Kidney epithelial cell (primary cell): Measurements from ENCODE around the gene CHRNA1. TPM values are rescaled to one million over a fixed set of nuclear protein-coding genes. Genes with fewer than 3 reads are reported as not detected.

Source experiments
- DNase-seq: peaks from one replicate; pipeline ENCODE4 v3.0.0-alpha.2; 2010; ENCODE audit warnings: low read depth
- H3K27me3 ChIP-seq: 2 replicates; pipeline ENCODE4 v1.6.0; 2011; ENCODE audit warnings: low read length; ENCODE audit not compliant: control insufficient read depth, insufficient read depth
- H3K36me3 ChIP-seq: 2 replicates; pipeline ENCODE4 v1.5.1; 2011; ENCODE audit warnings: low read length; ENCODE audit not compliant: control insufficient read depth, insufficient read depth
- H3K4me3 ChIP-seq: 2 replicates; pipeline ENCODE4 v1.5.1; 2011; ENCODE audit warnings: low read depth, mild to moderate bottlenecking, control low read depth, low read length
- total RNA-seq: library from RNA; depleted of rRNA; stranded (reverse); fragments of >200 nt; gene quantifications from 2 replicates; pipeline ENCODE4 v1.2.3, GENCODE V29; 2015
- TF ChIP-seq, protein P1 (sequence below): IDR thresholded peaks from 2 replicates; pipeline ENCODE4 v1.5.1; 2011; ENCODE audit warnings: mild to moderate bottlenecking, moderate library complexity, low read length, control low read depth, inconsistent platforms; ENCODE audit not compliant: insufficient read depth, poor library complexity, severe bottlenecking

CHRNA1 gene
- total RNA-seq = 0.34 TPM in 1 of 2 replicates, not detected in the other

DNA sequence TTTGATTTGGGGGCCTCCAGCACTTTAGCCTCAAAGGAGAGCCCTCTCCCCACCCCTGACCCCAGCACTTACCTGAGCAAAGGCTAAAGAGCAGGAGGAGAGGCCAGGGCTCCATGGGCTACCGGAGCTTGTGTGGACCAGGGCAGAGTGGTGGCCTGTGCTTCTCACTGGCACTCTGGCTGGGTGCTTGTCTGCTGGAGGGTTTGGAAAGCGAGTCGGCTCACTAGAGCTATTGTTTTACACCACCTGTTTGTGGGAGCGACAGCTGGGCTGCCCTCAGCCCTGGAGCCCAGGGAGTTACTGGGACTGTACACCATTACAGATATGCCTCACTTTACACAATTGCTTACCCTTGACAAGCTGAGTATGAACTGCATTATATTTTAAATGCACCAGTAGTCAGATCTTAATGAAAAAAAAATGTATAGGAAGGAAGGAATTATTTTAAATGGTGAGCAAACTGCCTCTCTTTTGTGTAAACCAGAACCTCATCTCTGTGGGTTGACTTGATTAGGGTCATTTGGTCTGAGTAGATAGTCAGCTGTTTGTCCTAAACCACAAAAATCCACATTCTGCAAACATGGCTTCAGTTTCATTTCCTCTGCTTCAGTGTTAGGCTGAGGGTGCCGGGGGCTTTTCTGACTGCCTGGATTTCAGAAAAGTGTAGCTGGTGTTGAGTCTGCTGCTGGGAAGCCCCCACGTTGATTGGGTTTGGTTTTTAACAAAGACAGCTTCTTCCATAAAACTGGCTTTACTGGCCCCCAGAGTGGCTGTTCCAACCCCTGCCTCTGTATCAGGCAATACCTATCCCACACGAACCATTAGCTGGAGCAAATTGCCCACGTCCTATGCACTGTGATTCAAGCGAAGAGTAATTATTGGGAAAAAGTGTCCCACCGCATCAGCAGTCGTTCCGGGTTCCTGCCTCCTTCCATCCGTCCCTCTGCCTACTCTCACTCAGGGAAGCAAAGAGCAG lies at the start of gene CHRNA1:
TSS of gene CHRNA1 (minus strand) at position 193 of the 976 bp plus-strand sequence. CDS start at position 115, 78 bp downstream.
- no peak for DNase-seq
- H3K4me3 ChIP-seq = no peak within 1 kb of the TSS
- TF ChIP-seq, protein P1, sequence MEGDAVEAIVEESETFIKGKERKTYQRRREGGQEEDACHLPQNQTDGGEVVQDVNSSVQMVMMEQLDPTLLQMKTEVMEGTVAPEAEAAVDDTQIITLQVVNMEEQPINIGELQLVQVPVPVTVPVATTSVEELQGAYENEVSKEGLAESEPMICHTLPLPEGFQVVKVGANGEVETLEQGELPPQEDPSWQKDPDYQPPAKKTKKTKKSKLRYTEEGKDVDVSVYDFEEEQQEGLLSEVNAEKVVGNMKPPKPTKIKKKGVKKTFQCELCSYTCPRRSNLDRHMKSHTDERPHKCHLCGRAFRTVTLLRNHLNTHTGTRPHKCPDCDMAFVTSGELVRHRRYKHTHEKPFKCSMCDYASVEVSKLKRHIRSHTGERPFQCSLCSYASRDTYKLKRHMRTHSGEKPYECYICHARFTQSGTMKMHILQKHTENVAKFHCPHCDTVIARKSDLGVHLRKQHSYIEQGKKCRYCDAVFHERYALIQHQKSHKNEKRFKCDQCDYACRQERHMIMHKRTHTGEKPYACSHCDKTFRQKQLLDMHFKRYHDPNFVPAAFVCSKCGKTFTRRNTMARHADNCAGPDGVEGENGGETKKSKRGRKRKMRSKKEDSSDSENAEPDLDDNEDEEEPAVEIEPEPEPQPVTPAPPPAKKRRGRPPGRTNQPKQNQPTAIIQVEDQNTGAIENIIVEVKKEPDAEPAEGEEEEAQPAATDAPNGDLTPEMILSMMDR = no peak
- no peaks in the 10 kb centered on the region for H3K36me3 ChIP-seq
- H3K27me3 ChIP-seq = no peaks in the 10 kb centered on the region

DNA sequence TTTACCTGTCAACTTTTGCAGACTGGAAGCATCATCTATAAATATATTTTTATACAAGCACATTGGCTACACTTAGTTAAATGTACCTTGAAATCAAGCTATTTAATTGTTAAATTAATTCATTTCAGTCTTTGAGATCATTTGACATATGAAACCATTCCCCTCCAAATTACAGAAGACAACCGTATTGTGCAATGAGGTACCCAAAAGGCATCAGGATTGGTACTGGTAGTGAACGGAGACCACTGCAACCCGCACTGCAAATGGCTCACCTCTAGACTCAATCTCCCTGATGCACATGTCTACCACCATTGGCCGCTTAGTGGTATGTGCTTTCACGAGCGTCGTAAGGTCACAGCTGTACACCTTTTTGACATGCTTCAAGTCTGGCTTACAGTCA lies 47.8 kb upstream of the CHRNA1 start:
- no peak for DNase-seq
- no peaks in the 10 kb centered on the region for H3K27me3 ChIP-seq
- TF ChIP-seq, protein P1 = no peak
- no peaks in the 10 kb centered on the region for H3K36me3 ChIP-seq
- H3K4me3 ChIP-seq = no peak overlapping the region

GRCh38 chr2:174807931-174808330 lies 43.7 kb upstream of the CHRNA1 start:
- no peak overlapping the region for H3K4me3 ChIP-seq
- no peaks in the 10 kb centered on the region for H3K36me3 ChIP-seq
- no peak for DNase-seq
- TF ChIP-seq, protein P1 = no peak
- no peaks in the 10 kb centered on the region for H3K27me3 ChIP-seq

GRCh38 chr2:174805803-174806202 lies 41.5 kb upstream of the CHRNA1 start:
- no peaks in the 10 kb centered on the region for H3K27me3 ChIP-seq
- TF ChIP-seq, protein P1 = no peak
- no peaks in the 10 kb centered on the region for H3K36me3 ChIP-seq
- no peak overlapping the region for H3K4me3 ChIP-seq
- DNase-seq = no peak

- Histone ChIP-seq H3K36me3 (no peaks in the 10 kb centered on the region), H3K4me3 (no peak overlapping the region), H3K27me3 (no peaks in the 10 kb centered on the region)
- TF ChIP-seq, protein P1 = no peak
- DNase-seq = no peak
Measured at GRCh38 chr2:174802459-174802858, 38.2 kb upstream of the CHRNA1 start.
